Measurements from ENCODE around the gene CBFB. TPM values are rescaled to one million over a fixed set of nuclear protein-coding genes. Genes with fewer than 3 reads are reported as not detected.
A peak's percentile ranks its signal among the peaks of the same experiment; 100 is the strongest.

CBFB gene
- total and polyA plus RNA-seq, 9 of the 15 experiments (the other 6 are each of a cell fraction or from before 2014, with no cell fraction given): 22.0 to 112 (median 66.5) TPM

DNA sequence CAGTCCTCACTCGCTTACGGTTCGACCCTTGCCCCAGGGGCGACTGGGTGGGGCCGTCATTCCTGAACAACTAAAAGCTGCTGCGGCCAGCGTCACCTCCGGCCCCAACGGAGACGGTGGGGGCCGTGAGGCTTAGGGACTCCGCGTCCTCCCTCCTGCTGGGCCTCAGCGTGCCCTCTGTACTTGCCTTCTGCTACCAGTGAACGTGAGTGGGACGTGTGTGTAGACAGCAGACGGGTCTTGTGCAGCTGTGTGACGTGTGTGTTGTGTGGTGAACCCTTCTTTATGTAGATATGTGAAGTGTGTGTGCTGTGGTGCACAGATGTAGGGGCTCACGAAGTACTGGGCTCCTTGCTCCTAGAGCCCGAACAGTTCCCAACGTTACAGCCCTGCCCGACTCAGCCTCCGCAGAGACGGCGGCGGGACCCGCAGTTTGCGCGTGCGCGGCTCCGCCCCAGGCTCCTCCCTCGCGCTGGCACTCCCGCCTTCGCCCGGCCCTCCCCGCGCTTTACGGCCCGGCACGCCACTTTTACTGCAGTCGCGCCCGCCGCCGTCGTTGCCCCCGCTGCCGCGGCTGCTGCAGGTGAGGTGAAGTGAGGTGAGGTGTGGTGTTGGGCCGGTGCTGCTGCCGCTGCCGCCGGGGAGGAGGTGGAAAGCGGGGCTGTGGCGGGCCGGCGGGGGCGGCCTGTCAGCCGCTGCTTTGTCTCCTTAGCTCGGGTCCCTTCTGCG lies 80.6 kb downstream of the CBFB start, which contains the start of gene PHAF1 (continued):
- TF ChIP-seq NR0B1 (IDR thresholded peaks at IDR 0.05; ENCODE audit: partially characterized antibody) (no peak), ATF1 (CRISPR knock-in tag; IDR thresholded peaks at IDR 0.05) (no peak), ATF1 (tag; IDR thresholded peaks at IDR 0.05) (peak; percentile 65), POU5F1 (IDR thresholded peaks at IDR 0.05; ENCODE audit: borderline replicate concordance, low read depth, low read length, partially characterized antibody) (no peak), TFAP4 (CRISPR knock-in tag; IDR thresholded peaks at IDR 0.05; ENCODE audit: borderline replicate concordance) (peak; percentile 53; the same call in 1 of the 2 replicates), POLR2AphosphoS5 (IDR thresholded peaks at IDR 0.05; ENCODE audit: control insufficient read depth, insufficient read depth, low read depth, low read length) (peak; percentile 71), NFRKB (IDR thresholded peaks at IDR 0.05; ENCODE audit: low read depth) (no peak), ZNF518B (CRISPR knock-in tag; IDR thresholded peaks at IDR 0.05) (no peak), ZNF436 (CRISPR knock-in tag; IDR thresholded peaks at IDR 0.05) (no peak), LCOR (CRISPR knock-in tag; IDR thresholded peaks at IDR 0.05) (no peak), L3MBTL2 (IDR thresholded peaks at IDR 0.05) (peak; percentile 69), ZNF197 (CRISPR knock-in tag; IDR thresholded peaks at IDR 0.05; ENCODE audit: low read depth) (no peak), NFIC (IDR thresholded peaks at IDR 0.05) (peak; percentile 48; the same call in 1 of the 2 replicates), BRD4 (IDR thresholded peaks at IDR 0.05) (no peak), HDGF (IDR thresholded peaks at IDR 0.05) (peak; percentile 61; the same call in 1 of the 2 replicates), ZBTB8A (IDR thresholded peaks at IDR 0.05; ENCODE audit: partially characterized antibody) (no peak), CREM (IDR thresholded peaks at IDR 0.05; ENCODE audit: low read depth) (peak; percentile 85), RBM34 (IDR thresholded peaks at IDR 0.05; ENCODE audit: borderline replicate concordance, insufficient read depth, low read length) (no peak), ZHX1 (conservative IDR thresholded peaks at IDR 0.05; ENCODE audit: low read length) (no peak), TCF7 (IDR thresholded peaks at IDR 0.05; ENCODE audit: borderline replicate concordance) (peak; percentile 62; the same call in 1 of the 2 replicates), PHF21A (IDR thresholded peaks at IDR 0.05; ENCODE audit: borderline replicate concordance, low read depth) (no peak)
